ENCODE results near the gene ARHGAP15.

The ARHGAP15 gene

DNA sequence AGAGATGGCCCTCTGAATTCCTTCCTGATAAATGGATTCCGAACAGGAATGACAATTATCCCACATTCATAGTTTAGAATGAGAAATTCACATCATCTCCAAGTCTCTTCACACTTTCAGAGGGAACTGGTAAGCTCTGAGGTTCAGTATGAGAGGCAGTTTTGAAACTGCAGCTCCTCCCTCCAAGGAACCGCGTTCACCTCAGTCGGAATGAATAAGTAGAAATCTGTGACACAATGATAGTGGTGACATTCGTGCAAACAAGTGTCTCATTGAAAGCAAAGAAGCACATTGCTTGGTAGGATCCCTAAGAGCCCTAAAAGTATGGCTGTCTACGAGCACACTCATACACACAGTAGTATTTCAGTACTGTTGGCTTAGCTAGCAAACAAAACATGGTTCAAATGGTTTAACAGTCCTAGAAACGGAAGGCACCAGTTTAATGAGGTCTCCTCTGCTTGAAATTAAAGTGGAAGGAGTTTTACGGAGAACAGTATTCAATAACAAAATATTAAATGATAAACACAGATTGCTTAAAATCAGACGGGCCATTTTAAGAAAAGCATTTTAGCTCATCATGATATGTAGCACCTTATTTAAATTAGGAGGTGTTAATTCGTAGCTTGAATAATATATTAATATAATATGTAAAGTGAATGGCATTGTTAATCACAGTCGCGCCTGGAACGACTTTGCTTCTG lies 225.0 kb downstream of the ARHGAP15 start:
- DNase-seq, result no peak

DNA sequence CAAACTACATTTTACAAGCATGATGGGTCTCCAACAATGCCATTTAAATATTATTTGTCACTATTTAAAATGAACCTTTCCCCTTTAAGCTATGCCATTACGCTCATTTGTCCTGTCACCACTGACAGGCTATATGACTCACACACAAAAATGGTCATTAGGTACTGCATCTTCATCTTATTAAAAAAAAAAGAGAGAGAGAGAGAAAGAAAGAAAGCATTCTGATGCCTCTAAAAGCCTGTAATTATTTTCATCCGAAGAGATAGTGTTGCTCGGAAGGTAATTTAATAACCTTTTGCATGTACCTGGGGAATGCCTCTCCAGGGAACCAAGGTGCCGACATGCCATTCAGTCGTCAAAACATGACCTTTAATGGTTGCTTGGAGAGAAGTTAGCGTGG lies 226.7 kb downstream of the ARHGAP15 start:
- no peak for DNase-seq

DNA sequence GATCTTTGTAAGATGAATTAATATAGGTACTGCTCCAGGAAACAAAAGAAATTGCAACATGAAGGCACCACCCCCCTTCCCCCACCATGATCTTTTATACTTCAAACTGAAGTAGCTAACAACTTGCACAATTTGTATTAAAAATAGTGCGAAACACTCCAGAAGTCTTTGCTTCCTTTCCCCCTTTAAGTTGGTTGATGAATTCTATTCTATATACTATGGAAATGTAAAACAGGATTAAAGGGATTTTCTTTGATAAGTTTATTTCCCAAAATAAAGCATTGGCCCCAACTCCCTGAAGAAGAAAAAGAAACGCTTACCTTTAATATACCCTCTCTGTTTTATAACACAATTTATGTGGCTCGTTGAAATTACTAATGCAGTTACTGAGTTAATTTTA lies 227.1 kb downstream of the ARHGAP15 start:
- DNase-seq, result no peak

DNA sequence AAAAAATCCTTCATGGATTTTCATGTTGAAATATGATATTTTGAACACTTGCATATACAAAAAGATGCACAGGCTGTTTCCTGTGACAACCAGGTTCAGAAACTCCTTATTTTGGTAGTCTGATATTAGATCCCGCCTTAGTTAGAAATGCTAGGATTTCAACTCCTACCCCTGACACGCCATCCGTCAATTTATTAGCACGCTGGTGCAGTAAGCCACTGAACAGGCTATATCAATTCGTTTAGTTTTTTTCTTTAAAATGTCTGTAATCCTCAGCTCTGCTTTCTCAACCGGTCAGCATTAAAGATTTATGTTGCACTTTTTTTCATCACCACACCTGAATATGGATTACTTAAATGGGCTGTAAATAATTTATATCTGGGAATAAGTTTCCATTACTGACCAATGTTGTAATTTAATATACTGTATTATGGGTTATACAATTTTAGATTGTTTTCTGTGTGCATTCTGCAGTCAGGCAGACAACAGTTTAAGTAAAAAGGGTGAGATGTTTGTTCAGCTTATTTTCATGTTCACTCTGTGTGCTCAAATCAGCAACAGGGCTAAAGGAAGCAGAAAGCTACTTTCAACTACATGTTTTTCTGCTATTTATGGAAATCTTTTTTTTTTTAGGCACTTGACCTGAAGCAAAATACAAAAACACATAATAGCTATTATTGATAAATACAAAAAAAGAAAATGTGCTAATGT lies 227.7 kb downstream of the ARHGAP15 start:
- no peak for DNase-seq

DNA sequence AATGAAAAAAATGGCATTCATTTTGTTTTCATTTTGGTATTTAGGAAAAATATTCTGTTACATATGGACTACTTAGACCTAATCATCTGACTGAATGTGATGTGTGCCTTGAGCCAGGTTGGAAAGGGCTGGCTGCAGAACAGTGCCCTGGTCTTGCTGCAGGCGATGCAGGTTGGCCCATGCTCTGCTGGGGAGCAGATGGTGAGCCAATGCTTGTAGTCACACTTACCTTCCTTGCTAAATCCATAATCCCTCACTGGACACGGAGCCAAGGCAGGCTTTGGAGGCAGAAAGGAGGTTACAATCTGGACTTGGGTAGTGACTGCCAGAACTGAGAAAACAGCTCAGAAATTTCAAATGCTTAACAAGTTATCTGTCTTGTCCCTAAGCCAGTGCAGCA lies 228.7 kb downstream of the ARHGAP15 start:
- DNase-seq, result no peak

DNA sequence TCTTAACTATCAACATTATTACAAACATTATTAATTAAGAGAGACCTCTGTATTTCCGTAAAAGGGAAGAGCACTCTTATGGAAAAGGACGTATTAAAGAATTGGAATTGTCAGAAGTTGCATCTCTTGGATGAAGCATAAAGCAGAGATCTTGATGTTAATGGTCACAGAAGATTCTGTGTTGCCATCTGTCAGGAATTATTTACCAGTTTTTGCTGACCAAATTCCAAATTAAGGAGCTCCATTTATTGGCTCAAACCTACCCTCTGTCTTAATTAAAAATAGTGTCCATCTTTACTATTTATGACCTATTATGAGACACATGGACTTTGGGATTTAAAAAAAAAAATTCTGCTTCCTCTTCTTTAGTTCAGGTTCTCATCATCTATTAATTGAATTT lies 232.1 kb downstream of the ARHGAP15 start:
- DNase-seq, result no peak

DNA sequence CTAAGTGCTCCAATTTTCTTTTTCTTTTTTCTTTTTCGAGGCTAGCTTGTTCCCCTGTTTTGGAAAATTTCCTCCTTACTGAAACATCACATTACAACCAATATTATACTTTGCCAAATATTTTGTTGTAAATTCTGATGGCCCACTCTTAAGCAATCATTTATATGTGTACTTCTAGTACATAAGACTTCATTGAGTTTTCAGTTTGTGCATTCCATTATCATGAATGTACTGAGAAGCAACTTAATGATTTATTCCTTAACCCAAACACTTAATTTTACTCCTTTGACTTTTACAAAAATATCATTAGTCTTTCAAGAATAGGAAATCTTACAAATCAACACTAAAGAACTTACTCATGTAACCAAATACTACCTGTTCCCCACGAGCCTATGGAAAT lies 242.4 kb downstream of the ARHGAP15 start:
- no peak for DNase-seq

DNA sequence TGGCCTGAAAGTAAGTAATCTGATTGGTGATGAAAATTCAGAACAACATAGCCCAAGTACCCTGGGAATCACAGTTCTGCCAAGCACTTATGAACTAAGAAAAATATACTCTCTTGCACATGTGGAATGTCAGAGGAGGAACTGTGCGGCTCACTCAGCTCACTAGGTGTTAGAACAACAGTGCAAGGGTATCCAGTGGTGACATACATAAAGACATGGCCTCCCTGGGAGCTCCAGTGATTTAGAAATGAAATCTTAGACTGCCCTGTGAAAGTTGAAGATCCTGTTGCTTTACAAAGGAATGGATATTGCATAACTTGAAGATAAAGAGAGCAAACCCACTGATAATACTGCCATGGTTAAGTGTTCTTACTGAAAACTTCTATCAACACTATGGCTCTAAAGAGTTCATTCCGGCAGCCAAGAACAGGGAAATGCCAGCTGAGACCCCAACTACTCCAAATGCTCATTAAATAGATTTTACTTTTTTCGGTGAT lies 246.2 kb downstream of the ARHGAP15 start:
- DNase-seq, result no peak

DNA sequence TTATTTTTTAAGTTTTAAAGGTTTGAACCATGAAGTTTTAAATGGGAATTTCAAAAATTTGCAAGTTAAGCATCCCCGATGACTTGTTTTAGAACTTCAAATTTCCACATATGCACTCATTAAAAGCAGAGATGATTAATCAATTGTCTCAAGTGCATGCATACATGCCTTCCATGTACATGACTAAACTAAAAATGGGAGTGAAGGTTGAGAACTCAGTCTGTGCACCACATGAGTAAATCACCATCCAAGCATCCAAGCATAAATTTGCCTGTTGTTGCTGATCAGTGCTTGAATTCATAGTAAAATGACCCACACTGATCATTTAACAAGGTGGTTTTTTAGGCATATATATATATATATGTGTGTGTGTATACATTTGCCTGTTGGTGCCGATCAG lies 249.8 kb downstream of the ARHGAP15 start:
- DNase-seq, result no peak

DNA sequence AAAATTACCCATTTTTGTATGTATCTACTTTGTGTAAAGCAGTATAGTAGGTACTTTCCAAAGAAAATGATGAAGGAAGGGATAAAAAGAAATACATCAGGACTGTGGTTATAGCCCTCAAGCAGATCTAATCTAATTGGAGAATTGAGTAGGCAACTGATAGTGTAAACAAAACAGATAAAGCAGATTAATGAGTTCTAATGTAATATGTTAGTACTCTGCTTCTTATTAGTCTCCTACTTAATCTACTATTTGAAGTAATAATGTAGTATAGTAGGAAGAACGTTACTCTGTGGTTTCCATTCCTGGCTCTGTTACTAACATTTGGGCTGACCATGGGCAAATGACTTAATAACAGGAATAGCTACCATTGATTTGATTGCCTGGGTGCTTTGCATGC lies 250.7 kb downstream of the ARHGAP15 start:
- peak in 1 of 5 experiments; percentile 13 for DNase-seq

DNA sequence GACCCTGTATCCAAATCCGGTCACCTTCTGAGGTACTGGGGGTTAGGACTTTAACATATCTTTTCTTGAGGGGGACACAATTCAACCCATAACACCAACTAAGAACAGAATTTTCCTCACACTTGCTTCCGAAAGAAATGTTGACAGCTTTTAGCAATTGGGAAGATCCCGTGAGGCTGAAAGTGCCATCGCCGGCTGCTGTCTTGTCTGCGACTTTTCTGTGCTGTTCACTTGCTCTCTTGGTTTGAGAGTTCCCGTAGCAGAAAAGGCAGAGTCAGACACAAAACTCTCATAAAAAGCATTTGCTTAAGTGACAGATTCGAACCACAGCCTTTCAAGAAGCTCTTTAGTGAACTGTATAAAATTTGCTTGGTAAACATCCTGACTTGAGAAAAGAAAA lies 253.4 kb downstream of the ARHGAP15 start:
- no peak for DNase-seq

DNA sequence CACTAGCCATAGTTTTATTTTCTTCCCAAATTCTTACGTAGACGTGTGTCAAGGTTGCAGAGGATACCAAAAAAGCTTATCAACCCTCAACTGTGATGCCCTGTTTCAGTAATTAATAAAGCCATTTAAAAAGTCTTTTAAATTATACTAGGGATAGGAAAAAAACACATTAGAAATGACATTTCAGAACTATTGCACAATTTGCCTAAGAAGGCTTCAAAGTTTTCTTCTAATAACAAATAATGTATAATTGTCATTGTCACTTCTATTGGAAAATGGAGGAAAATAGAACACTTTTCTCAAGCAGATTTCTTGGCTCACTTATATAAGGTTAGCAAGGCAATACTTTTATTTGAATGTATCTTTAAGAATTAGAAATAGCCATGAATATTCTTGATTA lies 253.8 kb downstream of the ARHGAP15 start:
- no peak for DNase-seq

DNA sequence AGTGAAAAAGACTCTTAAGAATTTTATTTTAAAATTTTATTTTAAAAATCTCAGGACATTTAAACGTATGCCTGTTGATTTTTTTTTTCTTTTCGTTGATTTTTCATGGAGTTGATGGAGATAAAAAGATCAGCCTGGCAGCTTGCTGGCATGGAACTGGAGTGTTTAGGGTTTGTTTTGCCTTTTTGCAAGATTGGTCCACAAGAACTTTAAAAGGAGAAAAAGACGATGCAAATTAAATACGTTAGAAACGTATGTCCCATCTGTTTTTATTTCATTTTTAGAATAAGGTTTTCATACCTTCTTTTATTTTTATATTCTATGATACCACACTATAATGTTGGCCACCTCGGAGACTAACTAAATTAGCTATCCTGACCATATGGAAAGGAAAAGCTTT lies 254.9 kb downstream of the ARHGAP15 start:
- DNase-seq, result no peak

DNA sequence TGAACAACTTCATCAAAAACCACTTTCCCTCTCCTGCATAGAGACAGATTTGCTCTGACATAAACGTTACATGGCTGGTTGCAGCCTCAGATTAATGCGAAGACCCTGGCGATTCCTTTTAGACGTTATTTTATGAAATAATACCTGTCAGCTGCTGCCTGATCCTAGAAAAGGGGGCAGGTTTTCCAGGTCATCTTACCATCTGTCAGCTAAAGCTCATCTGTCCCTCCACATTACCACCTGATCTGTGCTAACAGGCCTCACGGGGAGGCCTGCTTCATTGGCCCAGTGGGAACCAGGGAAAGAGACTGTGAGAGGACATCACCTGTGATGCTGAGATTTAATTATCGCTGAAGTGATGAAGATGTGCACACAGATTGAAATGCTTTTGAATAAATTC lies 261.0 kb downstream of the ARHGAP15 start:
- DNase-seq, result no peak

DNA sequence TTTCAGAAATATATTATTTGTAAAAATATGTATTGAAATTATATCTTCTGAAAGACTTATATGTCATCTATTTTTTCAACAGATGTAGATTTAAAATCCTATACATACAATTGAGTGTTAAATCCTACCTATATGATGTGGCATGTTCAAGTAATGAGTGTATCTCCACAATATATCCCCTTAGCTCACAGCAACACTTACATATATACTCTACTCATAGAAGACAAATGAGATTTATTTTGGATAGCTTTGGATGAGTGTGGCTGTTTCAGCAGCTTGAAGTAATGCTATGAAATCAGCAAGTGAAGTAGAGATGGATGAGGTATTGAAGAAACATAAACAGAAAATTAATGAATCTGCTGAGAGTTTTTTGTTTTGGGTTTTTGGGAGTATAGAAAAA lies 263.1 kb downstream of the ARHGAP15 start:
- DNase-seq, result no peak

DNA sequence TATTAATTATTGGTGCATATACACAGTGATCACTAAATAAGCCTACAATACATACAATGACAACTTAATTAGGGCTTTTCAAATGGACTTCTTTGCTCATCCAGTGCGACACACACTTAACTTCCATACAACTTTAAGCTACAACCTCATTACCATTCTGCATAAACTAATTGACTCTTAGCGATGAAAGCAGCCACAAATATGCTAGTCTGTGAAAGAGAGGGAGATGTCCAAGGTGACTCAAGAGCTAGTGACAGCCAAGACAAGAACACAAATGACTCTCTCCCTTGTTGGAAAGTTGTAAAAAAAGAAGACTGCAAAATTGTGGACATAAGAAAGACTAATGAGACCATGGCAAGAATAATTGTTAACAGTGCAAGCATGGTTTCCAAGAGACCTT lies 264.8 kb downstream of the ARHGAP15 start:
- no peak for DNase-seq

DNA sequence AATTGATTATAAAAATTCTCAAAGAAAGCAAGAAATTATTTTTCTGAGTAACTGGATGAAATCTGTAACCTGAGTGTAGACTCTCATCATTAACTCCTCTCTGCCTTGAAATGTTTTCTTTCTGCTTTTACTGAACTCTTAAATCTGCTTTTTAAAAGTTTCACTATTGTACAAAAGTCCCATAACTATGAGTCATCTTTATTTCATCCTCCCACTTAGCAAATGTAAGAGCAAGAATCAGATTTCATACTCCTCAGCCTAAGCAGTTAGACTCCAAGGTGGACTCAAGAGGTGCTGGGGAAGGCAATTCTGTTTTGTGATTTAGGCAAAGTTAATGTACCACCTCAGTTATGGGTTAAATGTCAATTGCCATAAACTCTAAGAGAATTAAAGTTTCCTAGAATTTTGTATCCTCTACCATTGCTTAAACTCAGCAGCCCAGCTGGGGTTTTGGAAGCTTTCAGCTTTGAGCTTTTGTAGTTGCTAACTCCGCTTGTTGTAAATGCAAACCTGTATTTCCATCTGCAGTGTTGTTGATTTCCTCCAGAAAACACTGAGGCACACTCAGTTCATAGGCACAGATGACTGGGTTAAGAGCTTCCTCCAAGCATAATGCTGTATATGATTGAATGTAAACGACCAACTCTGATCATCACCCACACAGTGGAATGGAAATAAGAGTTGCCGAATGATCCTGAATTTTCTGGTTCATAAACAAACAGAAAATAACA lies 268.8 kb downstream of the ARHGAP15 start:
- DNase-seq, result no peak

DNA sequence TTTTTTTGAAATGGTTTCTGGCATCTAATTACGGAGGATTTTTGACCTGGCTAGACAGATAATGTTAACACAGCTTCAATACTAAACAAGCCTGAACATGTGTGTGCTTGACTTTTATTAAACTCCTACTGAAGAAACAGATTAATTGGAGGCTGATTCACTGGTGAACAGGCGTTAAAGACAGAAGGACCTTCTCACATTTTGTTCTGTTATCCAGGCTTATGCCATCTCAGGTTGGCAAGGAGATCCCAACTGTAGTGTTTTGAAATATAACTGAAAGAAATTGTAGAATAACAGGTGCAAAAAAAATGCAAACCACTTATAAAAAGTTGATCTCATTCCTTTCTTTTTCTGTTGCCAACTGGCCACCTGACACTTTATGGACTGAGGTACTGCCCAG lies 269.6 kb downstream of the ARHGAP15 start:
- DNase-seq, result no peak

DNA sequence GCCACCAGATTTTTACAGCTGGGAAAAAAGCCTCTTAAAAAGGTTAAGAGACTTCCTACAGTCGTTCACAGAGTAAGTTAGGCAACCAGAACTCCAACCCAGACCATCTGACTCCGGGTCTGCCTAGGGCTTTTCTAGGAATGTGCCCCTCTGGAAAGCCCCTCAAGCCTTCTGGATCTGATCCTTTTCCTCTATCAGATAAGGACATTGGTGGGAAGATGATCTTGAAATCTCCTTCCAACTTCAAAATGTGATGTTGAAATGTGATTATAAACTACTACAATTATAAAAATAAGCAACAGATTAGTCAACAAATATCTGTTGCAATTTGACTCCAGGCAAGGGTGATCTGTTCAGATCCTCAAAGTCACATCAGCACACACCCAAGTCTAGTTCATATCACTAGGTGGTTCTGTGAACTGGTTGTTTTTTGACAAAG lies 270.4 kb downstream of the ARHGAP15 start:
- no peak for DNase-seq

DNA sequence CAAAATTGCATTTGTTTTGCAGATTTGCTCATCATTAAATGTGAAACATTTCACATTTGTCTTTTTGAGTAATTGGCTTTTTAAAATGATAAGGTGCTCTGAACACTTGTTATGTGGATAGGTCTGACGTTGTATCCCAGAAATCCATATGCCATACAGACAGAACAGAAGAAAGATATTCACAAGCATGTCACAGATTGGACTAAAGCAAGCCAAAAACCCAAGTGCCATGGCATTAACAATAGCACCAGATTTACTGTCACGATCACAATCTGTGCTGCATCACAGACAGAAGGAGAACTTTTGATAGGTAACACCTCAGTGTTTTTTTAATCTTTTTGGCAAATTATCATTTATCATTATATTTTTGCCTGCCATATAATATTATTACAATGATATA lies 272.6 kb downstream of the ARHGAP15 start:
- DNase-seq, result no peak

DNA sequence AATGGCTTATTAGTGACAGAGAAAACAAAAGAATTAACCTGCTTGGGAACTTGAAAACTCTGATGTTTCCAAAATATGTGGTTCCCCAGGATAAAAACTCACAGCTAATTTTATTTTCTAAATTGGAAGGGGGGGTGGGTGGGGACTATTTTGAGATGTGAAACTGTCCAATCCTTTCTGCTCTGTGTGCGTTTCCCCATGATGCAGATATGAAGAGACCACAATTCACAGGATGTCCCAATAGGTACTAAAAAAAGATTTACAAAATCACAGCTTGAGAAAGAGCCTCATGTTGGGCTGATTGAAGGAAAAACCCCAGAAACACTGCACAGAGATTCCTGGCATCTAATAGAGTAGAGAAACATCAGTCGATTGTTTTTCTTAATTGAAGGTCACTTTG lies 273.2 kb downstream of the ARHGAP15 start:
- DNase-seq, result no peak

DNA sequence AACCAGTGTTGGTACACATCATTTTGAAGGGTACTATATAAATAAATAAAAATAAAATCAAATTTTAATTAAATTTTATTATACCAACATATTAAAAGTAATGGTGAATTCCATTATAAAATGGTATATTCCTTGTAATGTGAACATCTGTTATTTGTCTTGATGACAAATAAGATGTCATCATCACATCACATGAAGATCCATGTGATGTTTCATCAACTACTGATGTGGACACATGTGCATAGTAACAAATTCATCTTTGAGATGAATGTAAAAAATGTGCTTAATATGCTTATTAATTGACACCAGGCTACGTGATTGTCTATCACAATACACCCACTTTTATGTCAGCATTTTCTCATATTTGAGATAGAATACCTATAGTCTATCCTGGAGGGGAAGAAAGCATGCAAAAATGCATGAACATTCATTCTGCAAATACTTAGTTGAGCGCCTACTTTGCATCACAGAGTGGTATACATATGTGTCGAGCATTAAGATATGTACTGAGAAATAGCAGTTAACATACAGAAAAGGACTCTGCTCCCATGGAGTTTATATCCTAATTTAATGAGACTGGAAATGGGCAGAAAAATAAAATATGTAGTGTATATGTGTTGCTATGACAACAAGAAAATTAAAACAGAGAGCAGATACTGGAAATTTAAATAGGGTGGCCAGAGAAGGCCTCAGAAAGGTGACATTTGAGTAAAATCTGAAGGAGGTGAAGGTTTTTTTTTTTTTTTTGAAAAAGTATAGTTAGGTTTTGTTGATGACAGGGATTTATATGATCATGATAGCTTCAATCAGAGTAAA lies 281.1 kb downstream of the ARHGAP15 start:
- no peak for DNase-seq

DNA sequence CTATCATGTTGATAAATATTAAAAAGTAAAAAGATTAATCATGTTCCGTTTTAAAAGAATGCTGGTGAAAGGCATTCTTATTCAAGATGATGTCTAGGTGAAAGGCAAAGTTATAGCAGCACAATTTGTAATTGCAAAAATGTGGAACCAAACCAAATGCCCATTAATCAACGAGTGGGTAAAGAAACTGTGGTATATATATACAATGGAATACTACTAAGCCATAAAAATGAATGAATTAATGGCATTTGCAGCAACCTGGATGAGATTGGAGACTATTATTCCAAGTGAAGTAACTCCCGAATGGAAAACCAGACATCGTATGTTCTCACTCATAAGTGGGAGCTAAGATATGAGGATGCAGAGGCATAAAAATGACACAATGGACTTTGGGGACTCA lies 286.4 kb downstream of the ARHGAP15 start:
- DNase-seq, result no peak
